HG03432 (cell line): Measurements from ENCODE around the gene MAML3.

Experiments
- ATAC-seq: cut with Tn5 transposase; IDR thresholded peaks from one replicate; pipeline ENCODE4 v1.9.1; 2021; ENCODE audit warnings: mild to moderate bottlenecking, moderate library complexity; ENCODE audit not compliant: unreplicated experiment

Gene MAML3

DNA sequence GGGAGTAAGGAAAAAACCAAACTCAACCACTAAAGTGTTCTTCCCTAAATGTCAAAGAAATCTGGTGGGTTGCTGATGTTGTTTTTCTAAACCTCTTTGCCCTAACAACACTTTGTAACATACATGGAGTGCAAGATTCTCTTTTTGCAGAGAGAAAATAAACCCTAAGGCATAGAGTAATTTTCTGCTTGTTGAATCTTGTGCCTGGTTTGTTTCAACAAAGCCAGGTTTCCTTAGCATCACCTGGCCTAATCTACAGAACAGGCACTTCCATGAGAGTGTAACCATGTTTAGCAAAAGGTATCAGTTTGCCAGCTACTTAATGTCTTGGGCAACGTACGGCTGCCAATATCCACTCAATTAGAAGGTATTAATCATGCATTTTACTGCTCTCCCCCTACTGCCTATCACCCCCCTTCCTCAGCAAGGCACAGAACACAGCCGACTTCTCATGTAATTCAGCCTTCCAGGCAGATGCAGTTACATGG is 219.2 kb downstream of the MAML3 start:
- no peak for ATAC-seq

DNA sequence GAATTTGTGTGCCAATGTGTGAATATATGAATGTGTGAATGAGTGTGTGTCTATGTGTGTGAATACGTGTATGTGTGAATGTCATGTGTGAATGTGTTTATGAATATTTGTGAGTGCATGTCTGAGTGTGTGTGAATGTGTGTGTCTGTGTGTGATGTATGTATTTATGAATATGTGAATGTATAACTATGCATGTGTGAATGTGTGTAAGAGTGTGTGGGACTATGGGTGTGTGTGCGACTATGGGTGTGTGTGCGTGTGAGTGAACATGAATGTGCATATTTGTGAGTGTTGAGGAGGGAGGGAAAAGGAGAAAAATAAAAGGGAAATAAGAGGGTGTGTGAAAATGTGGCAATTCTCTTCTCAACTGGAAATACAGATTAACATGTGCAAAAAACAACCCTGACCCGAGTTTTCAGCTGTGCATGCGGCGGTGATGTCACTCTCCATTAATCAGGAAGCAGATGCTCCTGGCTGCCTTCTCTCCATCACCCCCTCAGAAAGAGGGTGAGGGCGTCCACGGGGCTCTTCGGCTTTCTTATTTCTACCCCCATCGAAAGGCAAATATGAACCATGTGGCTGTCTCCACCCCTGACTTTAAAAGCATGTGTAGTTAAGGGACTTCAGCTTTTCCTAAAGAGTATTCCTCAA is 219.8 kb downstream of the MAML3 start:
- no peak for ATAC-seq

DNA sequence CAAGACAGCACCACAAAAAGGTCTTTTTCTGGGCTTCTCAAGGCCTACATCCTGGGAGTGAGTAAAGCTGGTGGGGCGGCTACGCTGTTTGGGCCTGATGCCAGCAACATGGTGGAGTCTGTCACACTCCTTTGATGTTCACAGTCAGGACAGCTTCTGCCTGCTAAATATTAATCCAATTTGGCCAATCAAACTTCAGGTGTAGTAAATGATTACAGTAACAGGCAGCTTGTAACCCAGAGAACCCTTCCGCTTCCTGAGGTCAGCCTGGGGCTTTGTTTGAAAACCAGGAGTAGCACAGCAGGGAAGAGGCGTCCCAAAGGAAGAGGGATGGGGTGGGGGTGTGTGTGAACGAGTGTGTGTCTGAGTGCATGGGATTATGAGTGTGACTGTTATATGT is 220.4 kb downstream of the MAML3 start:
- no peak for ATAC-seq

DNA sequence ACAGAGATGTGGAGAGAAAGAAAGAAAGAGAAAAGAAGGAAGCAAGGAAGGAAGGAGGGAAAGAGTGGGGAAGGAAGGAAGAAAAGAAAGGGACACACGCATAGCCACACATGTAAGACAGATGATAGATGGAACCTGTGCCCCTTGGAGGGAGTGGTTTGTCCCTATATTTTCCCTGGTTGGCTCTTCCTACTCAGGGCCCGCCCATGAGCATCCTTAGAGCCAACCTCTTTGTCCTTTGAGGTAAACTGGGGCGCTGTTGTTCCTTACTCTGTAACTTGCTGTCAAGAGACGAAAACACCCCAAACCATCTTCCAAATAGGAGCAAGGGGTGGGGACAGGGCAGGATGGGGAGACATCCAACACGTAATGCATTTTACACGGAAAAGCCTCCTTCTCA is 220.9 kb downstream of the MAML3 start:
- ATAC-seq = no peak

DNA sequence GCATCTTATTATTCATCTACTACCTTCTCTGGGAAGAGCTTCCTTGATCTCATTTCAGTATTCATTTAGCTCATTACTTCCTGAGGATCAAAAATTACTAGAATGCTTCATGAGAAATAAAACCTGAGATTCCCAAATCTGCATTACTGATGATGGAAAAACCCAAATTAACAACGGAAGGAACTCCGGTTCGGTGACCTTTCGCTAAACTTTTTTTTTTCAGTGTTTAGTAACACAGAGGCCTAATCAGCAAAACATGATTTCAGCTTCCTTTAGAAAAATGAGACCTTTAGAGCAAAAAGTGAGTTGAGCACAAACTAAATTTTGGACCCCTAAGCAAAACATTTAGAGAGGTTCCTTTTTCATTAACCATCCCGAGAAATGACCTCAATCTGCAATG is 229.2 kb downstream of the MAML3 start:
- no peak for ATAC-seq

DNA sequence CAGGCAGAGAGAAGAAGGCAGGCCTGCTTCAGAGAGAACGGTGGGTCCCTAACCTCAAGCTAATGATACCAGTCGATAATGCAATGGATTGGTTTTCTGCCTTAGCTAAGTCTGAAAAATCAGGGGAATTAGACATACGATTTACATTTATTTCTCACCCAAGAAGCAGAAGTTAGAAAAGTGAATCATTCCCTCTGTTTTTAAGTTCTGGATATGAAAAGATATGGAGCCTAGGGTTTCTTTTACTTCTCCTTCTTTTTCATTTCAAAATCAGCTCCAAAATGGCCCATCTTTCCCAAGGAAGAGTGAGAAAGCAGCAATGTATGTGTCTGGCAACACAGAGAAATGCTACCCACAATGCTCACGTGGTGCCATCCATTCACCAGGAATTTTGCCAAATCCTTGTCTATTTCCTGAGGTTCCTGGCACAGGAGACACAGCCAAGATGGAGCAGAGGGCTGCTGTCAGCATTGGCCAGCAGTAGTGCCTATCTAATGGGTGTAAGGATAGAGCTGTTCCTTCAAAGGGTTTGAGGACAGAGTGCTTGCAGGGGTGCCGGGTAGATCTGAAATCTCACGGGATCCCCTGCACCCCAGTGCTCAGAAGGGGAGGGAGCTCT is 231.5 kb downstream of the MAML3 start:
- no peak for ATAC-seq

DNA sequence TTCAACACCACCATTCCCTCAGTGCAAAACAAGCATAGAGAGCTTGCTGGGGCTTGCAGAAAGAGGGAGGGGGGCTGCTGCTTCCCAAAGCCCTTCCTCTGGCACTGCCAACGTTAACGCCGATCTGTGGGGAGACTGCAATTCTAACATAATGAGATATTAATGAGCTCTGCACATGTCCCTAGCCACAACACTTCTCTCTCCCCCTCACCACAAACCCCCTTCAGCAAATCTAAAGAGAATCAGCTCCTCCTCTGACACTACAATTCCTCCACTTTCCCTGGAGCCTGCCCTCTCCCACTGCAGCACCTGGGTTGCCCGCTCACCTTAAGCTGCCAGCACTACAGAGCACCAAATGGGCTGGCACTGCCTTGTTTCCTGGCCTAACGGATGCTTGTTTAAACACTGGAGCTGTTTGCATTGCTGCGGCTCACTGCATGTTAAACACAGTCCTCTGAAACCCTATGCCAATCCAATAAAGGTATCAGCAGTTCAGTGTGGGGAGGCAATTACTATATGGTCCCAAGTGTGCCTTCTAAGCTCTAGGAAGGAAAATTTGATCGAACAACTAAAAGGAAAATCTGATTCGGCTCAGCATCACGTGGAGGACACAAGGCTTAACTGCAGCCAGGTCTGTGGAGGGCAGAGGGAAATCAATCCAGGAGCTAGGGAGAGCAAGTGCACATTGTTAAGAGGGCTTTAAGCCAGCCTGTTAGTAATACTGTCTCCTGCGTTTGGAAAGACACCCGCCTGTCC is 232.4 kb downstream of the MAML3 start:
- no peak for ATAC-seq

DNA sequence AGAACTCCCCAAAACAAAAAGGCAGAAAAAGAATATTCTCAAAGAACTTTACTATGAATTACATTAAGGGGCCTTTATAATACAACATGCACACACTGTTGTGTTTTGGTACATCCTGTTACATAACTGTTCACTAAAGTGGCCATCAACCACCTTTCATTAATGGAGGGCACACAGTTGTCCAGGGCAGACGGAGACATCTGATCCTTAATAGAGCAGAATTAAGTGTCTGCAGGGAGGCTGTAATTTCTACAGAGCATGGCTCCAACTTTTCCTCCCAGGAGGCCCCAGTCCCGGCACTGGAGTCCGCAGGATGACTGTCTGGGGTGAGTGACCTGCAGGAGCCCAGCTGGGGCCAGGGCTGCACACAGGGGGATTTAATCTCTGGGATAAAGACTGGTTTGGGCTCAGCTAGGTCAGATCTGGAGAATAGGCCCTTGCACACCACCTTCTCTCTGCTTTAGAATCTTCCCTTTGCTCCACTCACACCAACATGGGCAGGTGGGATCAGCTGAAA is 233.4 kb downstream of the MAML3 start:
- no peak for ATAC-seq

DNA sequence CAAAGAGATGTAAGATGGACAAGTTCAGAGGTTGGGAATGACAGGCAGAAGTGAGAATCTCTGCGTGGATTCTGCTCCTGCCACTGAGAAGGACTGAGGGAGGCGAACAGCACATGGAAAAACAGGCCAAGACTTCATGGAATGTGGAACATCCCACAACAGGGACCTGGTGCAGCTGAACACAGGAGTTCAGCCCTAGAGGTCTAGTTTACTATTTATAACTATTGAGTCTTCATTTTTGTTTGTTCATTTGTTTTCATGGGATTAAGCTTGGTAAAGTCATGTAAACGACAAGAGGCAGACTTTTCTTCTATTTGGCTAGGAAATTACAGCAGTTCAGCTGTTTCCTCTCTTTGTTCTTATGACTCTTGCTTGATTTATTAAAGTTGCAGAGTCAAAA is 234.5 kb downstream of the MAML3 start:
- no peak for ATAC-seq

DNA sequence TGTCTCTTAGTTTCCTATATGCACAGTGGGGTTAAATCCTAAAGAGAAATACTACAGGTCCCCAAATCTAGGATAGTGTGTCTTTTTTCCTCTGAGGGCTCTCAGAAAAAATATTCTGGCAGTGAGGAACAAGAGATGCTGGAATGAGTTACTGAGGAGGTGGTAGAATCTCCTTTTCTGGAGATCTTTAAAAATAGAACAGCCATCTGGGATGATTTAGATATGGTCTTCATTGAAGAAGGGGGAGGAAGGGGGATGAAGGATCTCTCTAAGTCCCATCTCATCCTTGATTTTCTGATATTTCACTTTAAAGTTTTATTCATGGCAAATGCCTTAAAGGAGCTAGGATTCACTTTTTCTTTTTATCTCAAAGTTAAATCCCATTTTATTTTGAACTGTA is 235.0 kb downstream of the MAML3 start:
- no peak for ATAC-seq

DNA sequence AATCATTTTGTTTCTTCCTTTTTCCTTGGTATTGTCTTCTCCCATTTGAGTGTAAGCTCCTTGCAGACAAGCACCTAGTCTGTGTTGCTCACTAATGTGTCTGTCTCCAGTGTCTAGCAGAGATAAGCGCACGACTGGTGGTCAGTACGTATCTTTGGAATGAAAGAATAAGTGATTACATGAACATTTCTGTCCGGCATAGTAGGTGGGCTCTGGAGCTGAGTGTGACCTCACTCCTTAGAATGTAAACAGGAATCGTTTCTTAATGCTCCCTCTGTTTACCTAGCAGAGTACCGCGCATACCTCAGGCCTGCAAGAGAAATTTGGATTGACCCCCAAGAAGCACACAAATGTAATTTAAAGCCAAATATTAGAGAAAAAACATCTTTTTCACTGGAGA is 235.4 kb downstream of the MAML3 start:
- ATAC-seq = no peak

DNA sequence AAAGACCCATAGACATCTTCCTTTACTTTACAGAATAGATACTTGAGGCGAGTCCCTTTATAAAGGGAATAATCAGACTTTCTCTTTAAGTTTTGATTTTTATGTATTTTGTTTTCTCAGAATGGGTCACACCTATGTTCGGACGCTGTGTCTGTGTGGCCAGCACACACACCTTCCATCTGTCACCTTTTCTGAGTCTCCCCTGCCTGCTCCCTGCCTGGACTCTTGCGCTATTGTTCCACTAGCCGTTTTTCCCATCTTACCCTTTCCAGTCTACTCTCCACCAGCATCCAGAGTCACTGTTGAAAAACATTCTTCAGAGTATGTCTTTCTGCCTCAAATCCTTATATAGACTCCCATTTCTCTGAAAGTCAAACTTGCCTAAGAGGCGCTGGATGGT is 236.1 kb downstream of the MAML3 start:
- no peak for ATAC-seq

DNA sequence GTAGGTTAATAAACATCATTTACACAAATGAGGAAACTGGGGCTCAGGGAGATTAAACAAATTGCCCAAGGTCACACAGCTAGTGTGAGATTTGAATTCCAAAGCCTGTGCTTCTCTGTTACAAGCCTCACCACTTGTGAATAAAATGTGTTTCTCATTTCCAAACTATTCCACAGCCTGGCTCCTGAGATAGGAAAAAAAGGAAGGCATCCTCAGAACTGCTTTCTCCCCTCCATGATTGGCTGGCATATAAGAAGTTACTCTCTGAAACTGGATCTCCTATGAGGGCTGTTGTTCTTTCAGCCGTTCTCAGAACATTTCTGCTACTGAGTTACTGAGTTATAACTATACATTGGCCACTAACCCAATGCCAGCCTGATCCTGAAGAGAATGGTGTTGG is 237.9 kb downstream of the MAML3 start:
- no peak for ATAC-seq

DNA sequence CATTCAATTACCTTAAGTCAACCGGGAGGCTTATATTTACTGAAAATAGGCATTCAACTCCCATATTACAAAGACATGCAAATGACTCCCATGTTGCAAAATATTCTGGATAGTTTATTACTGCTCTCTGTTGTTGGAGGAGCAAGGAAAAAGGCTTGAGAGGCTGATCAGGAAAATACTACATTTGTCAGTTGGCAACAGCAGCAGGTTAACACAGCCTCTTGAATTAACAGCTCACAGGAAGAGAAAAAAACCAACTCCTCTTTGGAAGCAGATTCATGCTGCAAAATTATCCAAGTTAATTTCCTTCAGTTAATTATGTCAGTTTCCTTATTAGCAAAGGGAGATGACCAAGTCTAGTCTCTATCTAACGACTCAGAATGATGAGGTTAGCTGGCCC is 238.9 kb downstream of the MAML3 start:
- ATAC-seq = no peak

DNA sequence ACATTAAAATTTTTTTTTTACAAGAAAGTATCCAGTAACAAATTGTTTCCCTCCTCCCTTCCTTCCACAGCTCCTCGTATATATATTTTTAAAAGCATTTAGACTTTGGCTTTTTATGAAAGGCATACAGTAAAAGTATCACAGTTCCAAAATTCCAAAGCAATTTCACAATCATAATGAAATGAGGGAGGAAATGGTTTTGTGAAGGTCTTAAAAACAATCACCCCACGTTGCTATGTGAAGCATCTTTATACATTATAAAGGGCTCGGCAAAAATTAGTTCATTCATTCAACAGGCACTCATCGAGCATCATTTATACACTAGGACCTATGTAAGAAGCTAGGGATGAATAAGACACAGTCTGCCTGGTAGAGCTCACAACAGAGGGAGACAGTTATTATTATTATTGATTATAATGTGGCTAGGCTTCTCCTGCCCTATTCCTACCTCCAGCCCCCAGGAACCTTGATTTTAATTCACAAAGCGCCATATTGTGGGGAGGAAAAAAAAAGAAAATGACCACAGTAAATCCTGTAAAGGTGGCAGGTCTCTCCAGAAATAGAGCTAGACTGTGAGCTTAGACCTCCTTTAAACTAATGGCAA is 239.9 kb downstream of the MAML3 start:
- no peak for ATAC-seq

DNA sequence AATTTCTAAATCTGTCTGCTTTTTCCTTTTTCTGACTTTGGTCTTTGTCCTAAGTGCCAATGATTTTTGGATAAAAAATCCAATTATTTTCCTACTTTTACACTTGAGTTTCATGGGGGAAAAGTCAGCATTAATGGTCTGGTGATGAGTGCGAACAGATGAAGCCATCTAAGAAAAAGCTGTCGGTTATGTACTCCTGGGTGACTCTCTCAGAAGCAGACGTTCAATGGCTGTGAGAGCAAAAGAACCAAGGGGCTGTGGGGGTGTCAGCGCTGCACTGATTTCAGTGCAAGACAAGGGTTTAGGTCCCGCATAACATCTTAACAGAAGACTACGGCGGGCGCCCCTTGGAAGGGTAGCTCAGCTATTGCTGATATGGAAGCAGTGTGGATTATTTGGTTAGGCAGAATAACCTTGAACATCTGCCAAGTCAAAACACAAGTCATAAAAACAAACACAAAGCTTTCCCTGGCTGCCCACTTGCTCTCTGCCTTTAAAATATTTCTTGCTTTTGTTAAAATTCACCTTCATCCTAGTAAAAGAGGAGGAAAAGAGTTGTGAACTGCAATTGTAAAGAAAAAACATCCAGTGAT is 240.5 kb downstream of the MAML3 start:
- ATAC-seq = no peak

DNA sequence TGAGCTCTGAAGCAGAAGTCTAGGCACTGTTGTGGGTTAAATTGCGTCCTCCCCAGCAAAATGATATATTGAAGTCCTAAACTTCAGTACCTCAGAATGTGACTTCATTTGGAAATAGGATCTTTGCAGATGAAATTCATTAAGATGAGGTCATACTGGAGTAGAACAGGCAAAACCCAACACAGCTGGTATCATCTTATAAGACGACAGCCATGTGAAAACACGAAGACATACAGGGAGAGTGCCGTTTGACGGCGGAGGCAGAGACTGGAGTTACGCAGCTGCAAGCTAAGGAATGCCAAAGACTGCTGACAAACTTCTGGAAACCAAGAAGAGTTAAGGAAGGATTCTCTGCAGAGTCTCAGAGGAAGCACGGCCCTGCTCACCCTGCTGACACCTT is 241.5 kb downstream of the MAML3 start:
- ATAC-seq = no peak

DNA sequence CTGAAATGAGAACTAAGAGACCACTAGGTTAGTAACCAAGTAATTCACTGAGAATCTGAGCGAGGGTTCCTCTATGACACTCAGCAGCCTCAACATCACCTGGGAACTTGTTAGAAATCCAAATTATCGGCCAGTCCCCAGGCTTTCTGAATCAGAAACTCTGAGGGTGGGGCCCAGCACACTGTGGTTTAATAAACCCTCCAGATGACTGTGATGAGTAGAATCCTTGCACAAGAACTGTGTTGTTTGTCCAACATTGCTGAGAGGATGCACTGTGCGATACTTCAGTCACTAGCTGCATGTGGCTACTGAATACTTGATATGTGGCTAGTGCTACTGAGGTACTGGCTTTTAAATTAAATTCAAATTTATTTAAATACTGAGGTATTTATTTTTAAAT is 243.9 kb downstream of the MAML3 start:
- ATAC-seq = no peak

DNA sequence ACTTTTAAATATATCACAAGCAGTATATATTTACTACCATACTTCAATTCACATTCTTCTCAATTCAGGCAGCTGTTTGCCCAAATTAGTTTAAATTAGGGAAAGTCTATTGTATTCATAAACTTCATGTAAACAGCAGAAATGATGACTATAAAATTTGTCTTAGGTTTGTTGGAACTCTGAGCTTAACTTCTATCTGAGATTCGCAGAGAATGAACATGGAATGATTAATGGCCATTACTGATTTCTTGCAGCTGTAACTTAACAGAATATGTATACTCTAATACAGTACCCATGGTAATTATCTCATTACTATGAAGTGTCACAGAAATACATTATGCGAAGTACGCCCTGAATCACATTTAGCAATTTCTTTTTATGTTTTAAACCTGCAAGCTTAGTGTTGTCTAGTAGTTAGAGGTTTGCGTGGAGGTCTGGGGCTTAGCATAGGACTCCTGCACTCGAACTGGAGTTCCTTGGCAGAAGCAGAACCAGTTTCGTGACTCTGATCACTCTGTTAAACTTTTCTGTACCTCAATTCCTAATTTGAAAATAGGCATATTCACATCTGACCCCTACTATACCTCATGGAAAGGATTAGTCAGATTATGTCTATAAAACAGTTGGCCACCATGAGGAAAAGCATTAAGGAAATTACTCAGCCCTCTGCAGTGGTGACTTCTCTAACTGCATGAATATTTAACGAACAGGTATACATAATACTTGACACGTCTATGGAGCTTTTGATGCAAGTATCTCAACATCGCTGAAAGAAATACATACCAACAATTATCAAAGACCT is 245.1 kb downstream of the MAML3 start:
- no peak for ATAC-seq
